Right hindlimb (tissue), 1 donor: ENCODE measurements around the gene AGPAT4.
A peak's percentile ranks its signal among the peaks of the same experiment; 100 is the strongest.

Source experiments
- DNase-seq: peaks from one replicate; pipeline ENCODE4 v3.0.0-alpha.2; 2018

The AGPAT4 gene

DNA sequence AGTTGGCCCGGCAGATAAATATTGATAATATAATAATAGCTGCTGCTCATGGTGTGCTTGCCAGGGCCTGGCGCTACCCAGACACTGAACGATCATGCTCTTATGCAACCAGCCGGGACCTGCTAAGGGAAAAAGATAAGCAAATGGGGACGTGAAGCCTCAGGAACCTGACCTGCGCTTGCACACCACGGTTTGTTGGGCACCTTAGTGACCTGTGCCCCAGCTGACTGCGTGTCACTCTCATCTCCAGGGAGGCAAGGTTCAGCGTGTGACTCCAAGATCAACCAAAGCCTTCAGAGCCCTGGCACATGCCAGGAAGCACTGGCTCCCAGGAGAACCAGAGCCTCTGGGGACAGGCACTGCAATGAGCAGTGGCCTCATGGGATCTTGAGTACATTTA, 111.1 kb downstream of the AGPAT4 start:
- no peak for DNase-seq

DNA sequence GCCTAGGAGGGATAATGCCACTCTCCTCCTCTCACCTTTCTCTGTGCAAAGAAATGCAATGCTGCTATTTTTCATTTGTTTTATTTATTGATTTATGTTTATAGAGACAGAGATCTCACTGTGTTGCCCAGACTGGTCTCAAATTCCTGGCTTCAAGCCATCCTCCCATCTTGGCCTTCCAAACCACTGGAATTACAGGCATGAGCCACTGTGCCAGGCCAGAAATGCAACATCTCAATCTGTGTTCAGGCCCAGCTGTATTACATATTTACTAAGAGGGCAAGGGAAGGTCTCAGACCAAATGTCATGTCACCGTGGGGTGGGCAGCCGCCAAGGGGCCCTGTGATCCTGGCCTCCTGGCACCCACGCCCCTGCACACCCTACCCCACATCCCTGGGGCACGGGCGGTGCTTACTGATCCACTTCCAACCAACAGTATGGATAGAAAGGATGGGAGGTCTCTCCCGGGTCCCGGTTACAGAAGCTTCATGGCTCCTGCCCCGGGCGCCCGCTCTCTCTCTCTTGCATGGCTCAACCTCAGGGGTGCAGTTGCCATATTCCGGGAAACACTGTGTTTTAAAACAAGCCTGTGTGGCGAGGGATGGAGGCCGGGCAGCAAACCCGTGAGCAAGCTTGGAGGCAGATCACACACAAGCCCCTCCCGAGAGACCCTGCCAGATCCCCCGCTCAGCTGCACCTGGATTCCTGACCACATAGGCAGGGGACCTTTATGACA, 111.8 kb downstream of the AGPAT4 start:
- no peak for DNase-seq

DNA sequence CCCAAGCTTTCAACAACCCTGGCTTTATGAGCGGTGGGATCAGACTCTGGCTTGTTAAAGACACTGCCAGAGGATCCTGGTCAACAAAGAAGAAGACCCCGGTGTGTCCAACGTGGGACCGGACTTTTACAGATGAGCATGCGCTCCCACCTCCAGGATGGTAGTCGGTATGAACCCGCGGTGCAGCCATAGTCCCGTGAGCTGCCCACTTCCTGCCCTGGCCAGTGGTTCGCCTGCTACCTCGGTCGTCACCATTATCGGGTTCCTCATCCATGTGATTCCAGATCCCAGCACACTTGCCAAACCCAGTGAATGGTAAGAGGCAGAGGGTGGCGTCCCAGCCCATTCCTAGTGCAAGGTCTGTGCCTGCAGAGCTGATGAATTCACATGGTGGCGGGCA, 112.7 kb downstream of the AGPAT4 start:
- no peak for DNase-seq

DNA sequence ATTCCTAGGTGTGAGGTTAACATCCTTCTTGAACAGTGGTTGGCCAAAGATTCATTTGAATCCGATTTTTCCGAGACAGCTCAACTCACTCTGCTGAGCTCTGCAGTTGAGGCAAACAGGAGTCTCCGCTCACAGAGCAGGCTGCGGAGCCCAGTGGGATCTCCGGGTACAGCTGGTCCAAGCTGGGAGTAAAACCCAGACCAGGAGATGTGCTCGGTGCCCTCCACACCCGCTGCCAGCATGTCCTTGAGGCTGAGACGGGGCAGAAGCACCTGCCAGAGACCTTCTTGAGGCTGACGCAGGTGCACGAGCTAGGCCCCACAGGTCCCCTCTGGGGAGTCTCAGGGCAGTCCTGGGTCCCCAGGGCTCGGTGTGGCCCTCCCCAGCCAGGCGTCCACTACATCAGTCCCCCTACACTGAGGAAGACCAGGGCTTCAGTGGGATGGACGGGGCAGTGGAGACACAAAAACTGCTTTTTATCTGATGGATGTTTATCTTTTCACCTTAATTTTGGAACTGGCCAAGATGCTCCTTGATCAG, 119.0 kb downstream of the AGPAT4 start:
- no peak for DNase-seq

GRCh38 chr6:161153725-161154124, 120.1 kb downstream of the AGPAT4 start:
- DNase-seq = no peak

GRCh38 chr6:161152907-161153662, 120.8 kb downstream of the AGPAT4 start:
- DNase-seq = no peak

DNA sequence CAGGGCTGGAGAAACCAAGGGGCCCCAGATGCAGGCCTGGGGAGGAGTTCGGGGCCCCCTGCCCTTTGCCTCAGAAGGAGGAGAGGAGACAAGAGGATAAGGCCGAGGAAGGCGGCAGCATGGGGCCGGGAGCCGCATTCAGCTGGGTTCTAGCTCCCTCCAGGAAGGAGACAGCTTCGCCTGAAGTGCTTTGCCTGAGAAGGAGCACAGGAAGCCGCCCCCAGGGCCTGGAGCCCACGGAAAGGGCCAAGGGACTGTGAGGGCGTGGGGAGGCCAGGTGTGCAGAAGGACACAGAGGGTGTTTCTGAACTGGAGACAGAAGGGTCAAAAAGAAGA, 121.4 kb downstream of the AGPAT4 start:
- no peak for DNase-seq

GRCh38 chr6:161151660-161152526, 122.0 kb downstream of the AGPAT4 start:
- DNase-seq = no peak

- no peak for DNase-seq
Observed at GRCh38 chr6:161151059-161151645, 122.7 kb downstream of the AGPAT4 start.

DNA sequence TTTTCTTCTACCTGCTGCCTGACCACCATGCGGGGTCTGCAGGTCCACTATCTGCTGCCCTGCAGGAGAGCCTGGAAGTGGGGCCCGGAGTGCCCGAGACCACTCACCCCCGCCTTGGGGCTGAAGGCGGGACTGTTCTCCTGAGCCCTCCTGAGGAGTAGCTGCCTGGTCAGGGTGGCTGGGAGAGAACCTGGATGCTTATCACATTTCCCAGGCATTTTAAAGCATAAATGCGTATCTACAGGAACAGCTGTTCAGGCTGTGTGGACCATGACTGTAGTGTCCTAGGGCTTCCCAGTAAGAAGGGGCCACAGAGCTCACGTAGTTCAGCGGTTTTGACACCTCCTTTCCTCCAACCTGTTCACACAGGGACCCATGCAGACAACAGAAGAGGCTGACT, 123.3 kb downstream of the AGPAT4 start:
- no peak for DNase-seq

DNA sequence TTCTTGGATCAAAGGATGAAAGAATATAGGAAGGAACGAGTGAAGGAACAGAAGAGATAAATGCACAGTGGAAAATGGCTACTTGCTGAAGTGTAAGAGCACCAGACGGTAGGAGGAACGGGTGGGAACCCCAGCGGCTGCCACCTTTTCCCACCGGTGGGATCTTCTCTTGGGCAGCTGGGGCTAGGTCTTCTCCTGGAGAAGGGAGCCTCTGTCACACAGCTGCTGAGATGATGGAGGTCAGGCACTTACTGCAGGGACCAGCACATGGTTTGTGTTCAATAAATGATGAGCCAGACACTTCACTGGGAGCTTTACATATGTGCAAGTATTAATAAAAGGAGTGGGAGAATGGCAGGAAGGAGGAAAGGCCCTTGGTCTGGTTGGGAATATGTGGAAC, 123.7 kb downstream of the AGPAT4 start:
- no peak for DNase-seq

DNA sequence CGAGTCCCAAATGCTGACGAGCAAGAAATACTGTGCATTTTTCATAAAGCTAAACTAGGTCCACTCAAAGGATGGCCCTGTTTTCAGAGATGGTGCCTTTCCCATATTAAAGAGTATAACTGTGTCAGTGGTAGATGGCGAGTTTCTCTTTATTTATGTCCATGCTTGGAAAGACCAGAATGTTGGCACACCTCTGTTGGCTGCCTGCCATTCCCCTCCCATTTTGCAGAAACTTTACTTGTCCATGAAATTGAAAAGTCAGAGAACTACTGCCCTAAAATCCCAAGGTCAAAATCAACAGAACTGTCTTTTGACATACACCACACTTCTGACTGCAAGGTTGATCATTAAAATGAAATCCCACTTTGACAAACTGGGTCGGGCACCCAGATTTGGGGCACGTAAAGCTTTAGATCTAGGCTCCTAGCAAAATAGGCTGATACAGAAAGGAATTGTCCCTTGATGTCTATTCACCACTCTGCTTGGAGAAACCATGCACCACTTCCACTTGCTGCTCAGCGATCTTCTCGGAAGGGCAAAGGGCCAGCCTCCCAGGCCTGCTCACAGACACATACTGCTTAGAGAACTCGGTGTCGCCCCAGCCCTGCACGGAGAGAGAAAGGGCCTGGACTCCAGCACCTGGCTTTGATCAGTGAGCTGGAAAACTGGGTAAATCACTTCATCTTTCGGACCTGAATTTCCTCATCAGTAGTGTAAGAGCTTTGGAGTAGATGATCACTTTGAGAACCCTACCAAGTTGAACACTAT, 130.0 kb downstream of the AGPAT4 start:
- no peak for DNase-seq

DNA sequence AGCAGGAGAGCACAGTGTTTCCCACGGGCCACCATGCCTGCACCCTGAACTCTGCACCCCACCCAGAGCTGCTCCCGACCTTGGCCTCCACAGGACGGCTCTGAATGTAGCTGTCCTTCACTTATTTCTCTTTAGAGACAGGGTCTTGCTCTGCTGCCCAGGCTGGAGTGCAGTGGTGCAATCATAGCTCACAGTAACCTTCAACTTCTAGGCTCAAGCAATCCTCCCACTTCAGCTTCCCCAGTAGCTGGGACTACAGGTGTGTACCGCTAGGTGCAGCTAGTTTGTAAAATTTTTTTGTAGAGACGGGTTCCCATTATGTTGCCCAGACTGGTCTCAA, 130.9 kb downstream of the AGPAT4 start:
- no peak for DNase-seq

- DNase-seq = no peak
Observed at GRCh38 chr6:161141173-161141572, 132.7 kb downstream of the AGPAT4 start.

DNA sequence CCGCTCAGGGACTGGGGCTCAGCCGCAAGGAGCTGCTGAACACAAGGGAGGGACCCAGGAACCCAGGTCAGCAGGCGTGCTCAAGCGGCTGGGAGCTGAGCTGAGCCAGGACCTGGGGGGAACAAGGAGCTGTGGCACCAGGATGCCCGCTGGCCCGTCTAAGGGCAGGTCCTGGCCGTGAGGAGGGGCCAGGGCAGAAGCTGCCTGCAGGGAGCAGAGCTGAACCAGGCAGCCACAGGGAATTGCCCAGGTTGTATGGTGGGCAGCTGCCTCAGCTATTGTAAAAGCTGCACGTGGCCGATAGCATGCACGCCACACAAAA, 133.3 kb downstream of the AGPAT4 start:
- DNase-seq = no peak

DNA sequence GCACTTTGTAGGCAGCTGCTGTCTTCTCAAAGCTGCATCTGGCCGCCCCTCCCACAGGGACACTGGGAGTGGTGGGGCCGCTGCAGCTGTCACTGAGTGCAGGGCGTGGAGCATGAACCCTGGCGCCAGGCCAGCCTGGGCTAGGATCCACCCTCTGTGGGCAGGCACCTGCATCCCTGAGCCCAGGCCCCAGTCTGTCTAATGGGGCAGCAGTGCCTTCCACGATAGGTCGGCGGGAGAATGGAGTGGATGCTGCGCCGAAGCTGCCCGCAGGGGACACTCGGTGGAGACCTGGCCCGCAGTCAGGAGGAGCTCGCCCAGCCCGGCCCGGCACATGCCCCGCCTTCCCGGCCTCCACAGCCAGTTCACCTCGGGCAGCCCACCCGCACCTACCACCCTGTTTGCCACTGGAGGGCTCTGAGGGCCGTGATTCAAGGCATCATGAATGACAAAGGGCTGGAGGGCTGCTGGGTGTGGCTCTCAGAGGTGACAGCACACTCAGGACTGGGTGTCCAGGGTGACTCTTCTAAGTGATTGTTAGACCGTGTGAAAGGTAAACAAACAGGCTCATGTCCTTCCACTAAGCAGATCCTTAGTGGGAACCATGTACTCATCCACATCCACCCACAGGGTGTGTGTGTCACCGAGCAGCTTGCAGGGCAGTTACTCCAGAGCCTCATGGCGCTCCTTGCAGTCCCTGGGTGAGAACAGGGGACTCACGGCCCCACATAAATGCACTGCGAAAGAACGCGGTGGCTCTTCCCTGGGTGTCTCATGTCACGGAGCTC, 133.9 kb downstream of the AGPAT4 start:
- DNase-seq = peak; percentile 79

GRCh38 chr6:161139304-161139765, 134.5 kb downstream of the AGPAT4 start:
- DNase-seq = no peak

DNA sequence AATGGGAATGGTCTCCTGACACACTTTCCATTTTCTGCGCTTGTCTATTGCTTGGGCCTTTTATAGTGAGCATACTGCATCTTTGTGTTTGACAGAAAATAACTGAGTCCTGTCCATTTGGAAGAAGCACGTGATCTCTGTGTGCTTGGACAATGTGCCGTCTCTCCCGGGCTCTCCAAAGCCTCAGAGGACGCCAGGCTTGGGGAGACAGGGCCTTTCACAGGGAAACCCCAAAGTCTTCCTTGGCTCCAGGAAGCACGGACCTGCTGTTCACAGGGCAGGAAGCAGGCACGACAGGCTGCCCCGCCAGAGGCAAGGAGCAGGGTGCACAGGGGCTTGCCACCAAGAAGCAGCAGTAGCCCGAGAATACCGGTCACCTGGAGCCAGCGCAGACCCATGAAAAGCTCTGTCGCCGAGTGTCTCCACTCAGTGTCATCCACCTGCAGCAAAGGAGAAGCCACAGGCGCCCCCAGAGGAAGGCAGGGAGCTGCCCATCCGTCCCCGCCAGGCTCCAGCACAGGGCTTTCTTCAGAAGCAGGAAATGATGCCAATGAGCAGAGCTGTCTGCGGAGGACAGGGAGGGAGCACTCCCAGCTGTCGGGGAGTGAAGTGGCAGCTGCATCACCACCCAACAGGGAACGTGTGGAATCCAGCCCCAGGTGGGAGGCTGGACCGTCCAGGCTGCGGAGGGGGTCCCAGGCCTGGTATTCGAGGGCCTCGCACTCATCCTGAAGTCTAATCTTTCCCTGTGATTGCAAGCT, 135.1 kb downstream of the AGPAT4 start:
- no peak for DNase-seq

- no peak for DNase-seq
Observed at GRCh38 chr6:161137839-161138542, 135.9 kb downstream of the AGPAT4 start.

DNA sequence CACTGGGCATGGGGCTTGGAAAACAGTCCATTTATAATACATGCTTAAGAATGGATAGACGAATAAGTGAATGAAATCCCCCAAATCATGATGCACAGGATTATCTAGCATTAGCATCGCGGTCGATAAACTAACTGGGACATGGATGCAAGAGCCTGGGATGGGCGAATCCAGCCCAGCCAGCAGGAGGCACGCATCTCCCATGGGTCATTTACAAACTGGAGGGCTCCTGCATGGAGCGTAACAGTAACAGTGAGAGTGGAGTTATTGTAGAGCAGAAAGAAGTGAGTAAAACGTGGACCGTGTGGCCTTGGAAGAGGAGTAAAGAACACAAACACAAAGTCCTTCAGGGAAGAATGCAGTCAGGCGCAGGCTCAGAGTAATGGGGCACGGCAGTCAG, 136.5 kb downstream of the AGPAT4 start:
- no peak for DNase-seq
